Activated CD4-positive, alpha-beta T cell treated with anti-CD3 and anti-CD28 coated beads for 48 hours (primary cell): ENCODE data around the gene ZCCHC17.

ENCODE experiments used
- DNase-seq: peaks from one replicate; pipeline ENCODE4 v3.0.0-alpha.2; 2020

The ZCCHC17 gene

GRCh38 chr1:31308036-31308435, 11.2 kb downstream of the ZCCHC17 start:
- DNase-seq: no peak

GRCh38 chr1:31310198-31310597, 13.4 kb downstream of the ZCCHC17 start:
- DNase-seq: no peak

- no peak for DNase-seq
Observed at GRCh38 chr1:31315902-31316301, 19.1 kb downstream of the ZCCHC17 start.

- DNase-seq: no peak
Observed at GRCh38 chr1:31318146-31318545, 21.3 kb downstream of the ZCCHC17 start.

DNA sequence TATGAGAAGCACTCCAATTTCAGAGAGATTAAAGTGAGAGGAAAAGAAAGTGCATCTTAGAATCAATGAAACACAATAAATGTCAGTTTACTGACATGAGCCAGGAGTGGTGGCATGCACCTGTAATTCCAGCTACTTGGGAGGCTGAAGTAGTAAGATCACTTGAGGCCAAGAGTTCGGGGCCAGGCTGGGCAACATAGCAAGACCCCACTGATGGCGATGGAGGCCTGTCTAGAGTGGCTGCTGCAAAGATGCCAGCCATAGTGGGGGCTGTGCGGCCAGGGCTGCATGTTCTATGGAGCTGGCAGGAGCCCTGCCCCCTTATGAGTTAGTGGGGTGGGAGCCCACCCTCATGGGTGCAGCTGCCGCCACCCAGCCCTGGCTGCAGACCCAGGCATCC, 27.3 kb downstream of the ZCCHC17 start:
- no peak for DNase-seq

GRCh38 chr1:31324992-31325391, 28.2 kb downstream of the ZCCHC17 start:
- no peak for DNase-seq

- DNase-seq: no peak
Observed at GRCh38 chr1:31326461-31326860, 29.6 kb downstream of the ZCCHC17 start.

DNA sequence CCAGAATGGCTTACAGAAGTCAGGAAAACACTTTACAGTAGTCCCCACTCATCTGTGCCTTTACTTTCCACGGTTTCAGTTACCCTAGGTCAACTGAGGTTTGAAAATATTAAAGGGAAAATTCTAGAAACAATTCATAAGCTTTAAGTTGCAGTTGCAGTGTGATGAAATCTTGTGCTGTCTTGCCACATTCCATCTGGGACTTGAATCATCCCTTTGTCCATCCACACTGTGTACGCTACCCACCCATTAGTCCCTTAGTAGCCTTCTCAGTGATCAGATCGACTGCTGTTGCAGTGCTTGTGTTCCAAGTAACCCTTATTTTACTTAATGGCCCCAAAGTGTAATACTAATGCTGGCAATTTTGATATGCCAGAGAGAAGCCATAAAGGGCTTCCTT, 30.5 kb downstream of the ZCCHC17 start:
- DNase-seq: no peak

- no peak for DNase-seq
Observed at GRCh38 chr1:31335007-31335406, 38.2 kb downstream of the ZCCHC17 start.

- DNase-seq: no peak
Observed at GRCh38 chr1:31336687-31337467, 40.0 kb downstream of the ZCCHC17 start.

DNA sequence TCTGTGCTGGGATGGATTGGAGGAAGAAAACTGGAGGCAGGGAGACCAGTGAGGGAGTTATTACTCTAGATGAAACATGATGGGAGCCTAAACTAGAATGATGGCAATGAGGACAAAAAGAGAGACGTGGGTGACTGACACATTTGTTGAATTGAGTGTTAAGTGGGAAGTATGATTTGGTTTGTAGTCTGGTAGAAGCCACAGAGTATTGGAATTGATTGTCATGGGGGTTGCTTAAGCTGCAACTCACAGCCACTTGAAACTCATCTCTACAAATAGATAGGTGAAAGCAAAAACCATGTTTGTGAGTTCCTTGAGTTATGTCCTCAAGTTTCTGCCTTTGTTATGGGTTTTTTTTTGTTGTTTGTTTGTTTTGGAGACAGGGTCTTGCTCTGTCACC, 47.7 kb downstream of the ZCCHC17 start:
- no peak for DNase-seq

GRCh38 chr1:31345635-31346034, 48.8 kb downstream of the ZCCHC17 start:
- no peak for DNase-seq

- no peak for DNase-seq
Observed at GRCh38 chr1:31346785-31347184, 50.0 kb downstream of the ZCCHC17 start.

GRCh38 chr1:31348449-31348848, 51.6 kb downstream of the ZCCHC17 start:
- no peak for DNase-seq

DNA sequence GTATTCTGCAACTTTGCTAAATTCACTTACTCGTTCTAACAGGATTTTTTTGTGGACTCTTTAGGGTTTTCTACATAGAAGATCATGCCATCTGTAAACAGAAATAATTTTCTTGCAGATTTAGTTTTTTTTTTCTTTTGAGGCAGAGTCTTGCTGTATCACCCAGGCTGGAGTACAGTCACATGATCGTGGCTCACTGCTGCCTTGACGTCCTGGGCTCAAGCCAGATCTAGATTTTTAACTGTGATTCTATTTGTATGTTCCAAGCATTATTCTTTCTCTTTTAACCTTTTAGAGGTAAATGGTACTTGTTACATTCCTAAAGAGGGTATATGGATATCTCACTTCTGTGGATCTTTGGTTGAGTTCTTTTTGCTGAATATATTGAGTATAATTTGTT, 57.5 kb downstream of the ZCCHC17 start:
- DNase-seq: no peak

DNA sequence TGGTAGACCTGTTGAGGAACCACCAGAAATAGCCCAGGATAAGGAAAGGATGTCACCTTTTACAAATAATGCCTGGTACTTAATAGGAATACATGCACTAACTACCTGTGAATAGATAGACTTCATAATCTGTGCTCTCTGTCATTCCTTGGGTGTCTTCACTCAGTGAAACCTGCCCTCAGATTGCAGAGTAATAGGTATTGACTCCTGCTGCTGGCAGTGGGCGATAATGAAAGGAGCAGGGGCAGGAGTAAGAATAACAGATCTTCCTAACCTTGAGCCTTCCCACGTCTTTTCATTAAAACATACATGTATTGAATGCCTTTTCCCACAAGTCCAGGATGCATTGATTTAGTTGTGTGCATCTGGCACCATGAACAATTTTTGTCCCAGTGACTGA, 59.6 kb downstream of the ZCCHC17 start:
- no peak for DNase-seq

DNA sequence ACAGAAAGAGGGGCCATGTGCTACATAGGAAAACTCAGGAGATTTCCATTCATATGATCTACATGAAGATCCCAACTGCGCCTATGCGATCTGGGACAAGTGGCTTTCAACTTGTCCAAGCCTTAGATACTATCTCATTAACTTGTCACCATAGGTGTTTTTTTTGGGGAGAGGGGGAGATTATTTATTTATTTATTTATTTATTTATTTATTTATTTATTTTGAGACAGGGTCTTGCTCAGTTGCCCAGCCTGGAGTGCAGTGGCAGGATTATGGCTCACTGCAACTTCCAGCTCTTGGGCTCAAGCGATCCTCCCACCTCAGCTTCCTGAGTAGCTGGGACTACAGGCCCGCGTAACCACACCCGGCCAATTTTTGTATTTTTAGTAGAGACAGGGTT, 64.8 kb downstream of the ZCCHC17 start:
- no peak for DNase-seq

DNA sequence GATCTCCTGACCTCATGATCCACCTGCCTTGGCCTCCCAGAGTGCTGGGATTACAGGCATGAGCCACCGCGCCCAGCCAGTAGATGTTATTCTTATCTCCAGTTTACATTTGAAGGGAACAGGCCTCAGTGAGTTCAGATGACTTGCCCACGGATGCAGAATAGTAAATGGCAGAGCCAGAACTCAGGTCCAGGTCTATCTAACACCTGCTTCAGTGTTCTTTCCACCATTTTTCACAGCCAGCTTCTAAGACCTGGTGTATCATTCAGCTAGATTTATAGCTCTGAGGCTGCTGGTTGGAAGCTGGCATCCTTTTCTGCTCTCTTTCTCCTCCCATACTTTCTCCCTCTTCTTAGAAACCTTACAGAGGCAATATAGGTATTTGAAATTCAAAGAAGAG, 65.2 kb downstream of the ZCCHC17 start:
- no peak for DNase-seq

DNA sequence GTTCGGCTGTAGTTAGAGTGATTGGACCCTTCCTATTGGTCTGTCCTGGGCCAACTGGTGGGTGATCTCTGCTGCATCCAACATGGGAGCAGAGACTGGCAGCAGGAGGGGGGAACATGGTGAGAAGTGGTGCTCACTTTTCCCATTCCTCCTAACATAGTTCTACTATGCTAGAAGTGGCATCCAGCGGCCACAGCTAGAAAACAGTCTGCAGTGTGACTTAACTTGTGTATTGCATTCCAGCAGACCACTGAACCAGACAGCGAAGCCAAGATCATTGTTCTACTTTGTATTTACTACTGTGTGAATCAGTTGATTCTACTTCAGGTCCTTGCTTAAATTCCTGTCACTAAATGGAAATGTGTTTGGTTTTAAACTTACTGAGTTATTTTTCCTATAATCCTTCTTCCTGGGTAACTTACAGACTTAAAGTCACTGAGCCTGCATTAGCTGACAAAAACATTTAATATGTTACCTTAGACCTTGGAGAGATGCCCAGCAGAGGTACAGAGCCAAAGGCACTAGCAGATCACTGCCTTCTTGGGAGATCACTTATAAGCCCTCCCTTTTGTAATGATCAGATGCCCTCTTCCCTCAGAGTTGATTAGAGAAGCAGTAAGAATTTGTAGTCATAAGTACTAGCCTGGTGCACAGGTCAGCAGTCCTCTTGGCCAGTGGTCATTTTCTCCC, 67.9 kb downstream of the ZCCHC17 start:
- no peak for DNase-seq

GRCh38 chr1:31366796-31367195, 70.0 kb downstream of the ZCCHC17 start:
- DNase-seq: no peak

- DNase-seq: no peak
Observed at GRCh38 chr1:31368611-31369107, 71.8 kb downstream of the ZCCHC17 start.

- no peak for DNase-seq
Observed at GRCh38 chr1:31370021-31370420, 73.2 kb downstream of the ZCCHC17 start.

DNA sequence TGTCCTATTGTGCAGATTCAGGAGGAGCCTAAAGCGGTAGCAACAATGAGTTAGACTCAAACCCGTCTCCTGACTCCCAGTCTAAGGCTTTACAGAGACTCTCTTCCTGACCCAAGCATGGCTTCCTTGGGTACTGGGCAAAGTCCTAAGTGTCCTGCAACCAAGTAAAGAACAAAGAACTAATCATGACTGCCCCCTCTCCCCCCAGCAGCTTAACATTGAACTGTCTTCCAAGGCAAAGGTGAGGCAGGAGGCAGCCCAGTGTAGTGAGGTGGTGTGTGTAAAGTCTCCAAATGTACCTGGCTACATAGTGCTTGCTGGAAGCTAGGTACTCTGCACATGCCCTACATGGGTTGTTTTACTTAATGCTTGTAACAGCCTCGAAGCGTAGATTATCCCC, 73.7 kb downstream of the ZCCHC17 start:
- no peak for DNase-seq
